SK-N-SH (cell line): ENCODE data around the gene TSHB. TPM values are rescaled to one million over a fixed set of nuclear protein-coding genes. Genes with fewer than 3 reads are reported as not detected.

ENCODE experiments used
- CTCF ChIA-PET: fragments of 300-600, 350-600 bp; formaldehyde crosslinking; extraction: SDS; loops from one replicate; lab custom pipeline; 2021; lab: Yijun Ruan, JAX
- POLR2A ChIA-PET: fragments of 350-600 bp; sonication (Branson Sonifier 250); formaldehyde crosslinking; extraction: SDS; loops from one replicate; lab custom pipeline; 2020; ENCODE audit warnings: antibody characterized with exemption, inconsistent platforms; lab: Yijun Ruan, JAX
- DNase-seq: peaks from one replicate; pipeline ENCODE4 v3.0.0; 2012
- H2AFZ ChIP-seq: fragments of 200-600 bp; sonication (generic); 2 replicates; pipeline ENCODE4 v1.8.1; 2016; ENCODE audit warnings: antibody characterized with exemption, mild to moderate bottlenecking, low read depth
- H3F3A ChIP-seq: fragments of 200-600 bp; sonication (generic); replicated peaks from 2 replicates; pipeline ENCODE3; 2016; ENCODE audit warnings: antibody characterized with exemption, mild to moderate bottlenecking; ENCODE audit not compliant: insufficient read depth
- H3K27ac ChIP-seq, 2 experiments: fragments of 200-500 bp in 1 of 2; fragments of 200-600 bp in 1 of 2; sonication (Bioruptor generic) in 1 of 2; sonication (generic), shearing (Covaris generic) in 1 of 2; 2 replicates each; pipeline versions ENCODE4 v1.5.1 to v1.6.1; 2014 to 2016; ENCODE audit warnings: low read depth in 2 of 2, inconsistent platforms in 1 of 2, low read length in 1 of 2, mild to moderate bottlenecking in 1 of 2, mixed read lengths in 1 of 2
- H3K27me3 ChIP-seq: fragments of 200-600 bp; sonication (generic), shearing (Covaris generic); 2 replicates; pipeline ENCODE4 v1.6.1; 2016; ENCODE audit warnings: mixed run types; ENCODE audit not compliant: insufficient read depth
- H3K36me3 ChIP-seq, 2 experiments: fragments of 200-500 bp in 1 of 2; fragments of 200-600 bp in 1 of 2; sonication (Bioruptor generic) in 1 of 2; sonication (generic) in 1 of 2; replicated peaks in 1 of 2; 2 replicates each; pipeline versions ENCODE3 to v1.5.1; 2014 to 2016; ENCODE audit warnings: low read length in 1 of 2, mild to moderate bottlenecking in 1 of 2; ENCODE audit not compliant: insufficient read depth in 2 of 2, control insufficient read depth in 1 of 2
- H3K4me1 ChIP-seq, 2 experiments: fragments of 200-500 bp in 1 of 2; fragments of 200-600 bp in 1 of 2; sonication (Bioruptor generic) in 1 of 2; sonication (generic), shearing (Covaris generic) in 1 of 2; 2 replicates each; pipeline versions ENCODE4 v1.5.1 to v1.6.1; 2014 to 2016; ENCODE audit warnings: low read depth in 1 of 2, low read length in 1 of 2, mixed run types in 1 of 2; ENCODE audit not compliant: insufficient read depth in 2 of 2, control insufficient read depth in 1 of 2
- H3K4me2 ChIP-seq: fragments of 200-600 bp; sonication (generic), shearing (Covaris generic); 2 replicates; pipeline ENCODE4 v1.6.1; 2017; ENCODE audit warnings: mixed run types
- H3K4me3 ChIP-seq, 2 experiments: fragments of 200-500 bp in 1 of 2; fragments of 200-600 bp in 1 of 2; sonication (Bioruptor generic) in 1 of 2; sonication (generic), shearing (Covaris generic) in 1 of 2; 2 replicates each; pipeline versions ENCODE4 v1.5.1 to v1.8.1; 2014 to 2016; ENCODE audit warnings: low read depth in 2 of 2, inconsistent platforms in 1 of 2, low read length in 1 of 2, mild to moderate bottlenecking in 1 of 2, mixed read lengths in 1 of 2, moderate library complexity in 1 of 2
- H3K79me2 ChIP-seq: fragments of 200-600 bp; sonication (generic); 2 replicates; pipeline ENCODE4 v1.8.1; 2017; ENCODE audit warnings: mild to moderate bottlenecking; ENCODE audit not compliant: insufficient read depth
- H3K9ac ChIP-seq: fragments of 200-600 bp; sonication (generic); 2 replicates; pipeline ENCODE4 v1.6.1; 2017; ENCODE audit warnings: mixed run types
- H3K9me2 ChIP-seq: fragments of 200-600 bp; sonication (generic); 2 replicates; pipeline ENCODE4 v1.6.1; 2017; ENCODE audit warnings: mixed run types
- H3K9me3 ChIP-seq: fragments of 200-600 bp; sonication (generic); 2 replicates; pipeline ENCODE4 v1.6.1; 2017; ENCODE audit warnings: mixed run types, mild to moderate bottlenecking, moderate library complexity
- H4K20me1 ChIP-seq: fragments of 200-600 bp; sonication (generic); 2 replicates; pipeline ENCODE4 v1.6.1; 2017; ENCODE audit warnings: mild to moderate bottlenecking, mixed run types; ENCODE audit not compliant: insufficient read depth
- CHD2 ChIP-seq: fragments of 150-350 bp; IDR thresholded peaks from 2 replicates; pipeline ENCODE4 v1.6.1; 2018; ENCODE audit warnings: low read length; ENCODE audit not compliant: partially characterized antibody
- EP300 ChIP-seq, 2 experiments: IDR thresholded peaks; 2 replicates each; pipeline versions ENCODE4 v1.4.0 to v1.6.1; 2012; ENCODE audit warnings: borderline replicate concordance in 1 of 2, low read depth in 1 of 2, low read length in 1 of 2
- EZH2phosphoT487 ChIP-seq: fragments of 200-600 bp; sonication (generic); IDR thresholded peaks from 2 replicates; pipeline ENCODE4 v1.6.1; 2017; ENCODE audit warnings: low read depth, mixed run types, mild to moderate bottlenecking, antibody characterized with exemption, moderate library complexity, borderline replicate concordance
- FOXM1 ChIP-seq: IDR thresholded peaks from 2 replicates; pipeline ENCODE4 v1.4.0; 2012; ENCODE audit warnings: low read depth, mild to moderate bottlenecking
- GABPA ChIP-seq: IDR thresholded peaks from 2 replicates; pipeline ENCODE4 v1.4.0; 2012; ENCODE audit warnings: low read depth, mild to moderate bottlenecking
- JUND ChIP-seq: IDR thresholded peaks from 2 replicates; pipeline ENCODE4 v1.4.0; 2012
- MEF2A ChIP-seq: IDR thresholded peaks from 2 replicates; pipeline ENCODE4 v1.4.0; 2012; ENCODE audit warnings: low read depth, borderline replicate concordance
- NRF1 ChIP-seq: IDR thresholded peaks from 2 replicates; pipeline ENCODE4 v1.6.1; 2012; ENCODE audit warnings: low read depth, mild to moderate bottlenecking, low read length
- RAD21 ChIP-seq: IDR thresholded peaks from 2 replicates; pipeline ENCODE4 v1.6.1; 2012; ENCODE audit warnings: mild to moderate bottlenecking, low read length
- RCOR1 ChIP-seq: fragments of 150-350 bp; IDR thresholded peaks from 2 replicates; pipeline ENCODE4 v1.6.1; 2017; ENCODE audit warnings: antibody characterized with exemption, low read length
- REST ChIP-seq: IDR thresholded peaks from 2 replicates; pipeline ENCODE4 v1.6.1; 2012; ENCODE audit warnings: mild to moderate bottlenecking, low read depth, low read length, moderate library complexity
- SIN3A ChIP-seq: IDR thresholded peaks from 2 replicates; pipeline ENCODE4 v1.6.1; 2012; ENCODE audit warnings: low read depth, mild to moderate bottlenecking, low read length, moderate library complexity, borderline replicate concordance
- WGBS: methylation state at CpG from one replicate; pipeline ENCODE4 v1.1.6; 2017; ENCODE audit warnings: low lambda C conversion rate; 5-methylcytosine and 5-hydroxymethylcytosine counted together
- polyA plus RNA-seq, 3 experiments: library from polyadenylated mRNA; depleted of rRNA; stranded (reverse); fragments of >200 nt; gene quantifications; 2 replicates each; pipeline ENCODE4 v1.2.3, GENCODE V29; 2012

TSHB gene
- polyA plus RNA-seq, 1 of the 3 experiments (the other 2 are of a cell fraction), result not detected

DNA sequence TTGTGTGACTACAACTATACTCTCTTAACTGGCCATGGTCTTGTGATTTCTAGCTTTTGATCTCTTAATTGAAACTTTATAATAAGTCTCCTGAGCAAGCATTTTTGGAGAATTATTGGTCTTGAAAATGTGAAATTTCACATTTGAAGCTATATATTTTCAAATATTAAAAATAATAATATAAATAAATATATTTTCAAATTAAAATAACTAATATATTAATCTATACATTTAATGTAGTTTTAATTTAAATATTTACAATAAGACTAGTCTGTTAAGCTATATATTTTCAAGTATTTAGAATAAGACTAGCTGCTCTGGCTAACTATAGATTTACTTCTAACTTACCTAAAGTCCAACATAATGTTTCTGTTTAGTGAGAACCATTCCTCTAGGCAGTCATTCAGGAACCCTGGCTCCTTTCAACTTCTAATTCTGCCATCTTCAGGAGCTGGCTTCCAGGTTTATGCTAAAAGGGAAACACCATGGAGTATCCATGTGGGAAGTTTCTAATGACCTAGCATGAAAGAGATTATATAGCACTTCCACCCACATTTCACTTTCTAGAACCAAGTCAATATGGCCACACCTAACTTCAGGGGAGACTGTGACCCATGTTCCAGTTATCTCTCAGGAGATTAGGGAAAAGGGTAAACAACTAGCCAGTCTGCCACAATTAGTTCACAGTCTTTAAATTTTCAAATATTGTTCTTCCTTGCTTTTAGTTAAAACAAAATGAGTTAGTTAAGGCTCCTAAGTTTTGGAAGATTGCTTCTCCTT, 31.9 kb upstream of the TSHB start:
- Histone ChIP-seq H4K20me1 (no peaks in the 10 kb centered on the region), H3K4me1 (no peaks in the 10 kb centered on the region), H3K4me3 (no peak overlapping the region), H3K36me3 (no peaks in the 10 kb centered on the region), H3K9me2 (no peaks in the 10 kb centered on the region; the same call in 1 of the 2 replicates), H3F3A (no peaks in the 10 kb centered on the region), H3K79me2 (no peaks in the 10 kb centered on the region), H3K9ac (no peak overlapping the region), H3K9me3 (no peaks in the 10 kb centered on the region), H3K27me3 (no peaks in the 10 kb centered on the region), H3K4me2 (no peak overlapping the region), H3K27ac (no peak overlapping the region), H2AFZ (no peak overlapping the region)
- no peak for DNase-seq
- CTCF ChIA-PET, result interaction anchor here (1.6 kb wide), 1 partner anchor 58 kb away, joined by 3 read pairs; no protein-coding TSS in a partner anchor
- TF ChIP-seq EP300 (IDR thresholded peaks at IDR 0.05; ENCODE audit: borderline replicate concordance in 1 of 2, low read depth in 1 of 2, low read length in 1 of 2), result no peak
- TF ChIP-seq JUND, result no peak
- TF ChIP-seq EZH2phosphoT487, result no peak
- TF ChIP-seq SIN3A, result no peak
- TF ChIP-seq RCOR1, result no peak
- TF ChIP-seq CHD2, result no peak
- no peak for TF ChIP-seq MEF2A
- TF ChIP-seq GABPA, result no peak
- no peak for TF ChIP-seq NRF1
- no peak for TF ChIP-seq FOXM1
- TF ChIP-seq REST, result no peak
- POLR2A ChIA-PET, result no interaction called here

DNA sequence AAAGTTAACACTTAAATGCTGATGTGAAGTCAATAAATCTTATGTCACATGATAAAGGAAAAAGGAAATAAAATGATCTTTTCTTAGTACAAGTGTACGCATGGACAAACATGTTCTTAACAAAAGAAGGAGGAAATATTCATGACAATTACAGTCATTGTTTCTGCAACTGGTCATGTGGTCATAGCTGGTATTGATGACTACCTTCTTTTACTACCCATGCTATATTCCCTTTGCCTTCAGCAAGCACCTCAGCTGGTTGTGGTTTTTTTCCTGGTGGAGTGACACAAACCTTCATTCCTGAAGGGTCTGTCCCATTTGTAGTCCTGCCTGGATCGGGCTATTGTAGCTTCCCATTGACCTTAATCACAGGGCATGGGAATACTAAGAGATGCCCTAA, 23.4 kb upstream of the TSHB start:
- H3K9me3 ChIP-seq, result no peaks in the 10 kb centered on the region
- no peak for DNase-seq
- no peaks in the 10 kb centered on the region for H3K79me2 ChIP-seq
- H3K4me3 ChIP-seq, result no peak overlapping the region
- ChIA-PET POLR2A (no interaction called here), CTCF (no interaction called here)
- no peak for TF ChIP-seq RAD21
- no peaks in the 10 kb centered on the region for H3K27me3 ChIP-seq
- no peak overlapping the region for H2AFZ ChIP-seq
- H3K4me1 ChIP-seq, result no peaks in the 10 kb centered on the region
- no peak overlapping the region for H3K9ac ChIP-seq
- H3K9me2 ChIP-seq, result no peaks in the 10 kb centered on the region
- H3F3A ChIP-seq, result no peaks in the 10 kb centered on the region
- H3K36me3 ChIP-seq, result no peaks in the 10 kb centered on the region
- H3K4me2 ChIP-seq, result no peak overlapping the region
- WGBS, result 46% methylated on average over 2 of the region's 2 CpGs
- H3K27ac ChIP-seq, result no peak overlapping the region
- no peaks in the 10 kb centered on the region for H4K20me1 ChIP-seq
